ENCODE measurements around the gene SULT1B1. TPM values are rescaled to one million over a fixed set of nuclear protein-coding genes. Genes with fewer than 3 reads are reported as not detected.

SULT1B1 gene
- total and polyA plus RNA-seq, 2 donors (not counting 1 experiment from before 2014, with no cell fraction given): 0.03 TPM; not detected in 1

DNA sequence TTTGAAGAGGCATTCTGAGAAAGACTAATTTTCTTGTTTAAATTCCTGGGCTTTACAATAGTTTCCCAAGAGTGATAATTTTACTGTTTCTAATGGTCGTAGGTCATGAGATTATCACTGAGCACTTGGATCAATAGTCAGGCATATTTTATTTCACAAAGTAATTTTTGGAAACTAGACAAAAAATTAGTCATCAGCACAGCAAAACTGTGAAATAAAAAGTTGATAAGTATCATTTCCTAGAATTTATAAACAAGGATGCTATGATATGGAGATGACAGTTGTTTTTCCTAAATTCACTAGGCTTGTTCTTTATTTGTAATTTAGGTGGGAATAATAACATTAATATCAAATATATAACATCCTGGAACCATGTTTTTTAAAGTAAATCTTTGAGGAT, 33.0 kb downstream of the SULT1B1 start:
- TF ChIP-seq EZH2 (IDR thresholded peaks at IDR 0.05; ENCODE audit: low read length, missing control alignments) (no peak), CTCF (conservative IDR thresholded peaks at IDR 0.05 in 1 of 2, IDR thresholded peaks at IDR 0.05 in 1 of 2; ENCODE audit: low read depth in 1 of 2, low read length in 2 of 2) (no peak)
- DNase-seq (ENCODE audit: low read depth in 2 of 2): no peak
- Histone ChIP-seq H2AFZ (ENCODE audit: low read length) (no peak overlapping the region), H3K4me2 (ENCODE audit: extremely low read depth, insufficient read depth, low read length) (no peak overlapping the region), H3K4me3 (replicated peaks in 1 of 4; ENCODE audit: control extremely low read depth in 1 of 4, insufficient read depth in 1 of 4, low read depth in 3 of 4, low read length in 4 of 4) (no peak overlapping the region), H3K79me2 (ENCODE audit: control insufficient read depth, insufficient read depth, low read length) (no peaks in the 10 kb centered on the region), H3K27me3 (ENCODE audit: control insufficient read depth, insufficient read depth, low read length) (no peaks in the 10 kb centered on the region), H3K36me3 (ENCODE audit: control insufficient read depth, insufficient read depth, low read length) (no peaks in the 10 kb centered on the region), H3K9me3 (ENCODE audit: control insufficient read depth, insufficient read depth, low read depth, low read length) (no peaks in the 10 kb centered on the region), H3K9ac (ENCODE audit: insufficient read depth, low read length) (no peak overlapping the region), H4K20me1 (ENCODE audit: control insufficient read depth, extremely low read depth, insufficient read depth, low read length) (no peaks in the 10 kb centered on the region), H3K27ac (ENCODE audit: insufficient read depth, low read length) (no peak overlapping the region), H3K4me1 (ENCODE audit: control insufficient read depth, extremely low read depth, insufficient read depth, low read length) (no peaks in the 10 kb centered on the region)

GRCh38 chr4:69726971-69727370, 33.4 kb downstream of the SULT1B1 start:
- H3K4me1 ChIP-seq (ENCODE audit: control insufficient read depth, extremely low read depth, insufficient read depth, low read length): no peaks in the 10 kb centered on the region
- H4K20me1 ChIP-seq (ENCODE audit: control insufficient read depth, extremely low read depth, insufficient read depth, low read length): no peaks in the 10 kb centered on the region
- no peak overlapping the region for H2AFZ ChIP-seq (ENCODE audit: low read length)
- H3K79me2 ChIP-seq (ENCODE audit: control insufficient read depth, insufficient read depth, low read length): no peaks in the 10 kb centered on the region
- H3K4me2 ChIP-seq (ENCODE audit: extremely low read depth, insufficient read depth, low read length): no peak overlapping the region
- no peak overlapping the region for H3K9ac ChIP-seq (ENCODE audit: insufficient read depth, low read length)
- no peaks in the 10 kb centered on the region for H3K36me3 ChIP-seq (ENCODE audit: control insufficient read depth, insufficient read depth, low read length)
- H3K27ac ChIP-seq (ENCODE audit: insufficient read depth, low read length): no peak overlapping the region
- DNase-seq (ENCODE audit: low read depth in 2 of 2): no peak
- no peak overlapping the region for H3K4me3 ChIP-seq (replicated peaks in 1 of 4; ENCODE audit: control extremely low read depth in 1 of 4, insufficient read depth in 1 of 4, low read depth in 3 of 4, low read length in 4 of 4)
- H3K9me3 ChIP-seq (ENCODE audit: control insufficient read depth, insufficient read depth, low read depth, low read length): no peaks in the 10 kb centered on the region
- no peaks in the 10 kb centered on the region for H3K27me3 ChIP-seq (ENCODE audit: control insufficient read depth, insufficient read depth, low read length)
- TF ChIP-seq CTCF (conservative IDR thresholded peaks at IDR 0.05 in 1 of 2, IDR thresholded peaks at IDR 0.05 in 1 of 2; ENCODE audit: low read depth in 1 of 2, low read length in 2 of 2): no peak
- no peak for TF ChIP-seq EZH2 (IDR thresholded peaks at IDR 0.05; ENCODE audit: low read length, missing control alignments)

GRCh38 chr4:69718396-69719271, 41.8 kb downstream of the SULT1B1 start:
- Histone ChIP-seq H3K79me2 (ENCODE audit: control insufficient read depth, insufficient read depth, low read length) (no peaks in the 10 kb centered on the region), H3K27ac (ENCODE audit: insufficient read depth, low read length) (no peak overlapping the region), H3K4me2 (ENCODE audit: extremely low read depth, insufficient read depth, low read length) (no peak overlapping the region), H3K9me3 (ENCODE audit: control insufficient read depth, insufficient read depth, low read depth, low read length) (no peaks in the 10 kb centered on the region), H3K36me3 (ENCODE audit: control insufficient read depth, insufficient read depth, low read length) (no peaks in the 10 kb centered on the region), H3K9ac (ENCODE audit: insufficient read depth, low read length) (no peak overlapping the region), H3K4me1 (ENCODE audit: control insufficient read depth, extremely low read depth, insufficient read depth, low read length) (no peaks in the 10 kb centered on the region), H2AFZ (ENCODE audit: low read length) (no peak overlapping the region), H4K20me1 (ENCODE audit: control insufficient read depth, extremely low read depth, insufficient read depth, low read length) (no peaks in the 10 kb centered on the region), H3K4me3 (replicated peaks in 1 of 4; ENCODE audit: control extremely low read depth in 1 of 4, insufficient read depth in 1 of 4, low read depth in 3 of 4, low read length in 4 of 4) (no peak overlapping the region), H3K27me3 (ENCODE audit: control insufficient read depth, insufficient read depth, low read length) (no peaks in the 10 kb centered on the region)
- no peak for TF ChIP-seq EZH2 (IDR thresholded peaks at IDR 0.05; ENCODE audit: low read length, missing control alignments)
- TF ChIP-seq CTCF (conservative IDR thresholded peaks at IDR 0.05 in 1 of 2, IDR thresholded peaks at IDR 0.05 in 1 of 2; ENCODE audit: low read depth in 1 of 2, low read length in 2 of 2): no peak
- peak; percentile 27 to 67 for DNase-seq (ENCODE audit: low read depth in 2 of 2)
